Kidney tubule cell (primary cell): Measurements from ENCODE around the gene DENND1A.
"Not testable (repeated sequence)": the region's sequence is repeated elsewhere in the genome, so short reads cannot be mapped to it uniquely, and the experiment has no call there.

ENCODE experiments used
- DNase-seq: peaks from one replicate; pipeline ENCODE4 v3.0.0-alpha.2; 2018; ENCODE audit warnings: low spot score

Gene DENND1A

DNA sequence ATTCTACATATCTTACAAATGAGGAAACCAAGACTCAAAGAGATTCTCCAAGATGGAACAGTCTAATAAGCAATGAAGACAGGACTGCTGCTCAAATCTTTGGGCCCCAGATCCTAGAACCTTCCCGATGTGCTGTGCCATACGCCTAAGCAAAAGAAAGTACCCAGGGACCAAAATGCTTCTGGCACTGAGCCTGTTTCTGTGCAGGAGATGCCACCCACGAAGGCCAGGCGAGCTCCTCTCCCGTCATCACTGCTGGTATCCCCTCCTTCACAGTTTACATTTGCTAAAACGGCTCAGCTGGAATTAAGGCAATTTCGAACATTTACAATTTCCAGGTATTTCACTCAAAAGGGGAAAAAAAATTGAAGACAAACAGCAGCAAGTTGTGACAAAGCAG lies 277.5 kb downstream of the DENND1A start:
- DNase-seq = no peak

DNA sequence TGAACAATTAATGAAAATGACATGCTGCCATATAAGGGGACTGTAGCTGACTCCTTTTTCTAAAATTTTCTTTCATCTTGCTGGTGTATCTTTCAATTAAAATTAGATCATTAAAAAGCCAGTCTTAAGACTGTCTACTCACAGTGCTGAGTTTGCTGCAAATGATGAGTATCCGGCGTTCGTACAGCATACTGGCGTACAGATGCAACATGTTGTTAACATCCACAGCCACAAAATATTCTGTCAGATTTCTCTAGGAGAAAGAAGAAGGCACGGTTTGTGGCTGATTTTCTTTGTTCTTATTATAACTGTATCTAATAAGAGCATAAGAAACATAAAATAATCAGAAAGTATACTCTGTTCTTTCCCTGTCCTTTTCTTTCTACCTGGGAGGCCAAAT lies 278.1 kb downstream of the DENND1A start:
- DNase-seq = no peak

DNA sequence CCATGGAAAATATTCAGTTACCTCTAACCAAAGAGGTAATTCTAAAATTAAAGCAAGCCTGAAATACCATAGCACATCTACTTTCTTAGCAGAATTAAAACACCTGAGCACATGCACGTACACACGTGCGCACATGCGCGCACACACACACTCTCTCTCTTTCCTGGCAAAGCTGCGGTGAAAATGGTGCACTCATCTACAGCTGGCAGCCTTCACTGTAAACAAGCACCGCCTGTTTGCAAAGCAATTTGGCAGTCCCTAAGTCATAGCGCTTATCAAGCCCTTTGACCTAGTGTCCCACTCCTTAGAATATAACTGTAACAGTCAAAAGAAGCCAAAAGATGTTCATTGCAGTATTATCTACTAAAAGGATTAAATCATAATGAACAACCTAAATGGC lies 278.7 kb downstream of the DENND1A start:
- no peak for DNase-seq

DNA sequence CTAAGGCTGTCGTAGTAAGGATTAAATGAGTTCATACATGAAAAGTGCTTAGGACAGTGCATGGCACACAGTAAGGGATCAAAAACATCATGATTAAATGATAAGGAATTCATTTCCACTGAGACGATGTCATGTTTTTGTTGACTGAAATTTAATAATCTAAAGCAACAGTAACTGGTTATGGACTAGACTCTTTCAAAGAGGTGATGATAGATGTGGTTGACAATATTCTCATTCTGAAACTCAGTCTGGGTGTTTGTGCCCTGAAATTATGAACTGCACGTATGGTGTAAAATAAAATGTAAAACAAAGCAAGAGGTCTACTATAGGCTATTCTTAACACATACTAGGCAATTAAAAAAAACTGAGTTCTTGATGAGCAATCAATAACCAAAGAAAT lies 280.0 kb downstream of the DENND1A start:
- no peak for DNase-seq

DNA sequence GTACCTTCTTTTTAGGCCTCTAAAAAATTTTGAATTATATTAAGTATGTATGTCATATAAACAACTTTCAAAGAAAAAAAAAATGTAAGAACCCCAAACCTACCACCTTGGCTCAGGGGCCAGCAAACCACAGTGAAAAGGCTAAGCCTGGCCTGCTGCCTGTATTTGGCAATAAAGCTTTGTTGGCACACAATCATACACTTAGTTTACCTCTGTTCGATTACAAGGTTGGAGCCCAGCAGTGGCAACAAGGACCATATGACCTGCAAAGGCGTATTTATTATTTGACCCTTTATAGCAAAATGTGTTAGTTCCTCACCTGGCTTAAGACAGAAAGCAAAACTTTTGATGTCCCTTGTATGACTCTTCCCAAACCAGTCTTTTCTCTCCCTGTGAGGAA lies 282.8 kb downstream of the DENND1A start:
- DNase-seq = no peak

- no peak for DNase-seq
Observed at GRCh38 chr9:123645762-123646161, 284.2 kb downstream of the DENND1A start.

DNA sequence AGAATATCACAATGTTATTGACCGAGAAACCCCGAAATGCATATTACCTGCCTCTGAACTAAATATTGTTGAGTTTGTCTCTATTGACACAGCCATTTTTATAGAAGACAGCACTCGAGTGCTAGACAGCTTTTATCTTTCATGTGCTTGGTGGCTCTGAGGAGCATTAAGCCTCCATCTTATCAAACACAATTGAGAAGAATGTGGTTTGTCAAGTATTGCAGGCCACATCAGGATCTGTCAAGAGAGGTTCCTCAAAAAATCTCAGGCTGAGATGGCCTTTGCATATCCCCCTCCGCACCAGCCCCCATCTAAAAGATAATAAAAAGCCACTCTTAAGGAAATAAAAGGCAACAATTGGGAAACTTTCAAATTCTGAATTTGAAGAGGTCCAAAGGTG lies 284.8 kb downstream of the DENND1A start:
- no peak for DNase-seq

GRCh38 chr9:123643518-123643917 lies 286.4 kb downstream of the DENND1A start:
- DNase-seq = peak; percentile 60

DNA sequence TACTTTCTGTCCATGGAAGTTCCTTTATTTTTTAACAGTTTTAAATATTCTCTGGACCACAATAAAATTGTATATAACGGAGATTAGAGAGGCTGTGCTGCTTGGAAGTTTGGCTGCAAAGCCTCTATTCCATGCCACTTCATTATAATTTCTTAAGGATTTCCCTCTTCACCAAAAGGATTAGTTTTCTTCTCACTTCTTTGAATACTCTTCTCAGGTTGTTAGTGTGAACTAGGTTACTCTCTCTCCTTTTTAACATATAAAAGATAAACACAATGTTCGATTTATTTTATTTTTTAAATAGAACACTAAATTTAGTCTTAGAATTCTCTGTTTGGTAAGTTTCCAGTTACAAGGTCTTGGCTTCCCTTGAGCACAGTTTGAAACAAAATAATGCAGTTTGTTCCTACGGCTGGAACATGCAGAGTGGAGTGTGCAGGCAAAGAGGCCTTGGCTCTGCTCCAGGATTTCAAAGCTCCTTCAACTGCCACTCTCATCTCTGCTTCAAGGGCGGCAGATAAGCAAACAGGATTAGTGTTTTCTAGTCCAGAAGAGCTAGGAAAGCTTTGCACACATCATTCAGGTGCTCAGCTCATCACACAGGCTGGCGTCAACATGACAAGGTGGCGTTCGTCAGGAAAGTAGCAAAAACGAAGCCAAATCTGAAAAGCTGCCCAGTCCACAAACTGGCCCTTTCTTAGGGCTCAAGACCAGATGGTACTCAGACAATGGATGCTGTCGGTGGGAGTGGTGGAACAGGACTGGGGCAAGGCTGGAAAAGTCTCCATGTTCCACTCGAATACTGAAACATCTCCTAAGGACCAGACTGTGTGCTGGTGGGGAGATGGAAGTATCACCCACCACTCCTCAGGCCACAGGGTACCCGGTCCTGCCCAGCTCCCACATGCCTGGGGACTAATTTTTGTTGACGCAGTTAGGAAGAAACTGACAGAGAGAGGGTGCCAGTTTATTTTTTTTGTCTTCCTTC lies 287.3 kb downstream of the DENND1A start:
- no peak for DNase-seq

GRCh38 chr9:123640792-123641222 lies 289.1 kb downstream of the DENND1A start:
- DNase-seq = no peak

- DNase-seq = no peak
Observed at GRCh38 chr9:123639743-123640142, 290.2 kb downstream of the DENND1A start.

DNA sequence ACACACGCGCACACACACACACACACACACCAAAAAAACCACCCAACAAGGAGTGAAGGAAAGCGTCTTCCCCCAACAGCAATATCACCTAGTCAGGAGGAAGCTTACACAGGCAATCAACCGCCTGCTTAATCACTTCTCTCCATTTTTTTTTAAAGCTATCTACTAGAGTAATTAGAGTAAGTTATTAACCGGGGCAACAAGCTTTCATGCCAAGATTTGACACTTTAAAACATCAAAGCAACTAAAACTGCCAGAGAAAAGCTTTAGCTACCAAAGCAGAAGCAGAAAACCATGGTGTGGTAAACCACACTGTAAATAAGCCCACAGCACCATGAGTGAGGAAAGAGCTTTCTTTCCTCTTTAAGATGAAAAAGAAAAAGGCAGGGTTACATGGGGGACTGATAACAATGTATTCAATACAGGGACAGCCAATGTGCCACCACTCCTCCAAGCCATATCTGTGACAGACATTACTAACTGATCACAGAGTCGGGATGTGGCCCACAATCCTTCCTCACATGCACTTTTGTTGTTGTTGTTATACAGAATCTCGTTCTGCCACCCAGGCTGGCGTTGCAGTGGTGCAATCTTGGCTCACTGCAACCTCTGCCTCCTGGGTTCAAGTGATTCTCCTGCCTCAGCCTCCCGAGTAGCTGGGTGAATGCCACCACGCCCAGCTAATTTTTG lies 291.8 kb downstream of the DENND1A start:
- peak; percentile 40 for DNase-seq

DNA sequence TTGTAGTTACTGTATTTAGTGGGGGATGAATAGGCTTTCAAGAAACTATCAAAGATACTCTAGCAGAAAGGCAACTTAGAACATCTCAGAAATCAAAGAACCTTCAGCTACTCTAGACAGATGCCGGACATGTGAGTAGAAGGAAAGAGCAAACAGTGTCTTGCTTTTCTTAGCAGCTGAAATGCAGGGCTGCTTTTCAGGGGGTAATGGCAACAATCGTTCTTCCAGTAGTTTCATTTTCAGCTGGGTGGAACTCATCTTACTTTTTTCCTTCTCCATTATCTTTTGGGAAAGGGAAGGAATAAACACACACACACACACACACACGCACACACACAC lies 292.4 kb downstream of the DENND1A start:
- peak; percentile 39 for DNase-seq

GRCh38 chr9:123636805-123637204 lies 293.1 kb downstream of the DENND1A start:
- not testable (repeated sequence) for DNase-seq

DNA sequence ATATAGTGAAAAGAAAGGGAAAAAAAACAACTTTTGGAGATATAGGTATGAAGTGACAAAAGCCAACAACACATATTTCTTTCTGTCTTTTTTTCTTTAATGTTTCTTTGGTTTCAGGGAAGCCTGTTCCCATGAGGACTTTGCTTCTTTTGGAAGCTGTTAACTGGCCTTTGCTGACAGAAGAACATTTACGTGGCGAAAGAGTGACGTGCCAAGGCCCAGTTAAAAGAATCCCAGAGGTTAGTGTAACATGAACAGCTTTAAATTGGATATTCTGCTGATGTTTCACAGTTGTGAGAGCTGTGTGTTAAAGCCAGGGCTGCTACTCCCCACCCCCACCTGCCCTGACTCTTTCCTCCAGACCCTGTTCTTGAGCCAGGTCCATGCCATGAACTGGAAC lies 298.1 kb downstream of the DENND1A start:
- no peak for DNase-seq

- no peak for DNase-seq
Observed at GRCh38 chr9:123630233-123630632, 299.7 kb downstream of the DENND1A start.

- no peak for DNase-seq
Observed at GRCh38 chr9:123629531-123629930, 300.4 kb downstream of the DENND1A start.

GRCh38 chr9:123622711-123623241 lies 307.1 kb downstream of the DENND1A start:
- DNase-seq = no peak

DNA sequence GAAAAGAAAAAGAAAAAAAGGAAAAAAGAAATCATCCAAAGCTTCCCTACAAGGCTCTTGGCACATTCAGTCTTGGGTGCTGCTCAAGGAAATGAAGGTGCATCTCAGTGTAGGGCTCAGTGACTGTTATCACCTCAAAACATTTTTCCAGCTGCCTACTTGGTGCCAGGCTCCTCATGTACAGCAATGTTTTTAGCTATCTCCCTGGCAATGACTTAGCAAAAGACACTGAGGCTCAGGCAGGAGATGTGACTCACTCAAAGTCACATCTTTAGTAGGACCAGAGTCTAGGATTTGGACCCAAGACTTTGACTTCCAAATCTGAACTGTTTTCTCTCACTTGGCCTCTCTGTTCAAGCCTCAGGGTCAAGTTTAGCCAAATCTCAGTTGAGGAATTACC lies 309.7 kb downstream of the DENND1A start:
- DNase-seq = peak; percentile 26

- no peak for DNase-seq
Observed at GRCh38 chr9:123617952-123618678, 311.8 kb downstream of the DENND1A start.

- no peak for DNase-seq
Observed at GRCh38 chr9:123617286-123617685, 312.6 kb downstream of the DENND1A start.

- DNase-seq = no peak
Observed at GRCh38 chr9:123616707-123617106, 313.2 kb downstream of the DENND1A start.
